ENCODE results near the gene EFNA4.

Gene EFNA4

DNA sequence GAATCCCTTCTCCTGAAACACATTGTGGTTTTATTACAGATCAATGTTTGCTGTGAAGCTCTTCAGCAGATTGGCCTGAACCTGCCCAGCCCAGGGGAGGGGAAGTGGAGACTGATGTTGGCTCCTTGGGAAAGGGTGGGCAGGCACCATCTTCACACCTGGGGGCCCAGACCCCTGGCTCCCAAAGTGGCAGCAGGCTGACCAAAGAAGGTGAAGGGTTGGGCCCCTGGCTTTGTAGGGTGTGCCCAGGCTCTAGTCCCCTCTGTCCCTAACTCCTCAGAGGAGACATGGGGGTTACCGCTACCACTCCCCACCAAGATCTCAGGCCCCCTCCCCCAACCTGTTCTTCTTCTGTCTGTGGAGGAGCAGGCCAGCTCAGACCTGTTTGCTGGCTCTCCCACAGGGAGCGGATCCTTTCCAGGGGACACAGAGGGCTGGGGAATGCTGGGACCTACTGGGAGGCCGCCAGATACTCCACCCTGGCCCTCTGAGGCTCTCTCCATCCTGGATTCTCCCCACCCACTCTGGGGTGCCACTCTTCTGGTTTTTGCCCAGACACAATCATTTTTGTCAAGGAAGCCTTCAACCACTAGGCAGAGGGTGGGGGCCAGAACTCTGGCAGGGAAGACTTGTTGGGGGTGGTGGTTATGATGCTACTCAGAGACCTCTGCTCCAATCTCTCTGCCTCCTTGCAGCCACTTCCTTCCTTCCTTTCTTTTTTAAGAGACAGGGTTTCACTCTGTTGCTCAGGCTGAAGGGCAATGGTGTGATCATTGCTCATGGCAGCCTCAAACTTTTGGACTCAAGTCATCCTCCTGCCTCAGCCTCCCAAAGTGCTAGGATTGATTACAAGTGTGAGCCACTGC lies 10.1 kb downstream of the EFNA4 start:
- DNase-seq (ENCODE audit: low spot score) = no peak

GRCh38 chr1:155075535-155075934 lies 12.0 kb downstream of the EFNA4 start:
- no peak for DNase-seq (ENCODE audit: low spot score)

DNA sequence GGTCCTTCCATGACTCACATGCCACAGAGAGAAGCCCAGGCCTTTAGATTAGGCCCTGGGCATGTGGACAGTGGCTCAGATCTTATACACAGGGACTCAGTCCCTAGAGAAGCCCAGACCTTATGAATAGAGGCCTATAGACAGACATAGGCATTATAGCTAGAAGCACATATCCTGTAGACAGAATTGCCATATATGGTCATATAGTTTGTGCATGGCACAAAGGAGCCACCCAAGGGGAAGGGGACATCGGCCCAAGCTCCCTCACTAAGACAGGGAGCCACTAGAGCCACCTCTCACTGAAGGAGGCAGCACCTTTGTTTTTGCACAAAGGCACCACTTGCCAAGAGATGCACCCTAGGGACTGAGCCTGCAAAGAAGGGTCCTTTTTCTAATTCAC lies 12.8 kb downstream of the EFNA4 start:
- no peak for DNase-seq (ENCODE audit: low spot score)

DNA sequence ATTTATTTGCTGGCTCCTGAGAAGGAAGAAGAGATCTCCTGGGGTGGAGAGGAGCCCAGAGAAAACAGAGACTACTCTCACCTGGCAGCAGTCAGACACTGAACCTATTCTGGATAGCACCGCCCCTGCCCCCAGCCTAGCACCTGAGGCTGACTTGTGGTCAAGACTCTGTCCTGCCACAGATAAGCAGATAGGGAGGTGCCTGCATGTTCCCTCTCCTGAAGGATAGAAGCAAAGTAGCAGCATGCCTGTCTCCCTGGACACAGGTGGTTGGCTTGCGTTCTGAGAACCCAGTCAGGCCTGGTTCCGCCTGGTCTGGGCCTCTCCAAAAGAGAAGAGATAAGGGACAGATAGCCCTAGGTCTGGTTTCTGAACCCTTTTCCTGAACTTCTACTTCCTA lies 13.8 kb downstream of the EFNA4 start:
- no peak for DNase-seq (ENCODE audit: low spot score)

- no peak for DNase-seq (ENCODE audit: low spot score)
These were observed 14.4 kb downstream of the EFNA4 start for GRCh38 chr1:155077758-155078445.

DNA sequence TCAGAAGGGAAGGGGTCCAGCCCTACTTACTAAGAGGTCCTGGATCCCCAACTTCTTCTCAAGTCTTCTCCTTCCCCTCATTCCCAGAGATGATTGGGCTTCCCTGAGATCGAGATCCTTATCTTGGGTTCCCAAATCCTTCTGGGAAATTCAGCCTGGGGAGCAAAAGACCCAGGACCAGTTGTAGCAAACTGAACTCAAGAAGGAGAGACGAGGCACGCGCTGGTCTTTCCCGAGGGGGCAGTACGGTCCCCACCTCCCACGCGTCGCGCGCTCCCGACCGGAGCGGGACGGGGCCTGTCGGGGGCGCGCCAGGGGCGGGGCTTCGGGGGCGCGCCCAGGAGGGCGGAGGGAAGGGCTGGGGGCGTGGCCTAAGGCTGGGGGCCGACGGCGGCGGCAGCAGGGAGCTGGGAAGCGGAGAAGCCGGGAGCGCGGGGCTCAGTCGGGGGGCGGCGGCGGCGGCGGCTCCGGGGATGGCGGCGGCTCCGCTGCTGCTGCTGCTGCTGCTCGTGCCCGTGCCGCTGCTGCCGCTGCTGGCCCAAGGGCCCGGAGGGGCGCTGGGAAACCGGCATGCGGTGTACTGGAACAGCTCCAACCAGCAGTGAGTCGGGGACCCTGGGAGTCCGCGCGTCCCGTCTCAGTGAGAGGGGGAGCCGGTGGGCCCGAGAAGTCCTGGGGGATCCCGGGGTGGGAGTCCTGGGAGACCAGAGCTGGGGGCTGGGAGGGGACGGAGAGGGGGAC lies 15.1 kb downstream of the EFNA4 start, which contains the start of gene EFNA3:
TSS of gene EFNA3 (plus strand) at position 369 of the 741 bp plus-strand sequence. CDS start at position 474, 105 bp downstream.
- peak; percentile 96 for DNase-seq (ENCODE audit: low spot score)

DNA sequence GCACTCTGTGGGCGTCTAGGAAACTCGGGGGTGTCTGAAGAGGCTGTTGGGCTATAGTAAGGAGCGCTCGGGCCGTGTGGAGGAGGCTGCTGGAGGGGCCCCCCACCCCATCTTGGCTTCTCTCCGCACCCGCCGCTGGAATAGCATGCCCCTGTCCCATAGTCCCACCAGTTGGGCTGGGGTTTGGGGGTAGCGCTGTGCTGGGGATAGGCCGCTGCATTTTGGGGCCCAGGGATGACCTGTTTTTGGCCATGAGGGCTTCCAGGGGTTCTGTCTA lies 15.6 kb downstream of the EFNA4 start:
- no peak for DNase-seq (ENCODE audit: low spot score)

DNA sequence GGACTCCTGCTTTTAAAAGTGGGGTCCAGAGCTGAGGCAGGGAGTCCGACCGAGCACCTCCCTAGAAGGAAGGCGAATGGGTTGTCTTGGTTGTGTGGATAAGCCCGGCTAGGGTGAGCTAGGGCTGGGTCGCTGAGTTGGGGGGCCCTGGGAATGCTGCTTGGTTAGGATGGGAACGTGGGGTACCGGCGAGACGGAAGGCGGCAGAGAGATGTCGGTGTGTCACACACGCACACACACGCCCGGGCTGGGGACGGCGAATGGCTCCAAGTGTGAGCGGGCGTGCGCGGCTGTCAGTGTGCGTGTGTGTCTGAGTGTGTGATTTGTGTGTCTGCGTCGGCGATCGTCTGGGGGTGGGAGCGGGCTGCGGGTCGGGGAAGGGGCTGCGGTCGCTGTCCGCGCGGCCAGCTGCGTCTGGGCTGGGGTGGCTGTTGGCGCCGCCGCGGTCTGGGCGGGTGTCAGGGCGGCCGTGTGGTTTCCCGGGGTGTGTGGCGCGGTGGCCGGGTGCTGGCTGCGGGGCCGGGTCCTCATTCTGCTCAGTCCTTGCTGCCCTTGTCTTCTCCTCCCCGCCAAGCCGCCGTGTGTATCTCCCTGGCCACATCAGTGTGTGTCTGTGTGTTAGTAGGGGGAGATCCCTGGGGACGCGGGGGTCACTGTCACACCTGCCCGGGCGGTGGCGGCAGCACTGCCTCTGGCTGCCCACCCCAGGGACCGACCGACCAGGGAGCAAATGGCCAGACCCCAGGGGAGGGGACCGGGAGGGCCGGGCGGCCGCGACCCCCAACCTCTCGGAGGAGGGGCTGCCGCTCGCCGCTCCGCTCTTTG lies 16.2 kb downstream of the EFNA4 start:
- no peak for DNase-seq (ENCODE audit: low spot score)

DNA sequence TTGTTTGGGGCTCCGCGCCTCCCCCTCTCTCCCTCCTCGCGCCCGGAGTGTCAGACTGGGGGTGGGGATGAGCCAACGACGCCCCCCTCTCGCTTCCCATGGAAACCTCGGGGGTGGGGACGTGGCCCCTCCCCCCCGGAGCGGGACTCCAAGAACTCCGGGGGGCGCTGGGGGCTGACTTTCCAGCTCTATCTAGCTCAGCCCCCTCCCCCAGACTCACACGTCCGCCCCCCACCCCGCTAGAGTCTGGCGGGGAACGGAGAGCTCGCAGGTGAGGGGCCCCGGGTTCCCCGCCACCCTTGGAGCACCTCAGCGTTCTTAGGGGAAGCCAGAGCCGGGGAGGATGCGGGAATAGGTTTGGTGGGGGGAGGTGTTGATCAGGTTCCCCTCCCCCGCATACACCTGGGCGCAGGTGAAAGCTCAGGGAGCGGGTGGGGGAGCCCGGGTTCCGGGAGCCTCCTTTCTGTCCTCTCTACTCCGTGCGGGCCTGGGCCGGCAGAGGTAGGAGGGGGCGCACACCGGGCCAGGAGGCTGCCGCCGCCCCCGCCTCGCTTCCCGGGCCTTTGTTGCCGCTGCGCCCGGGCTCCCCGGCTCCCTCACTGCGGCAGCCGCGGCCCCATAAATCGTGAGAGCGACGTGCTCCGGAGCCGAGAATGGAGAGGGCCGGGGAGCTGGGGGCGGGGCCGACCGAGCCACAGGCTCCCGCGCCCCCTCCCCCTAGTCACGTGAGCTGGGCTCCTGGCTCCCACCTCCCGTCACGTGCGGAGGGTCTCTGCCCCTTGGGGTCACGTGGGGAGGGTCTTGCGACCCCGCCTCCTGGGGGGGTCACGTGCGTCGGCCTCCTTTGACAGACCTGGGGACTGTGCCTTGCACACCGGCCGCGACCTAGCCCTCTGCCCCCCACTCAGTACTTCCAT lies 17.0 kb downstream of the EFNA4 start:
- DNase-seq (ENCODE audit: low spot score) = no peak

DNA sequence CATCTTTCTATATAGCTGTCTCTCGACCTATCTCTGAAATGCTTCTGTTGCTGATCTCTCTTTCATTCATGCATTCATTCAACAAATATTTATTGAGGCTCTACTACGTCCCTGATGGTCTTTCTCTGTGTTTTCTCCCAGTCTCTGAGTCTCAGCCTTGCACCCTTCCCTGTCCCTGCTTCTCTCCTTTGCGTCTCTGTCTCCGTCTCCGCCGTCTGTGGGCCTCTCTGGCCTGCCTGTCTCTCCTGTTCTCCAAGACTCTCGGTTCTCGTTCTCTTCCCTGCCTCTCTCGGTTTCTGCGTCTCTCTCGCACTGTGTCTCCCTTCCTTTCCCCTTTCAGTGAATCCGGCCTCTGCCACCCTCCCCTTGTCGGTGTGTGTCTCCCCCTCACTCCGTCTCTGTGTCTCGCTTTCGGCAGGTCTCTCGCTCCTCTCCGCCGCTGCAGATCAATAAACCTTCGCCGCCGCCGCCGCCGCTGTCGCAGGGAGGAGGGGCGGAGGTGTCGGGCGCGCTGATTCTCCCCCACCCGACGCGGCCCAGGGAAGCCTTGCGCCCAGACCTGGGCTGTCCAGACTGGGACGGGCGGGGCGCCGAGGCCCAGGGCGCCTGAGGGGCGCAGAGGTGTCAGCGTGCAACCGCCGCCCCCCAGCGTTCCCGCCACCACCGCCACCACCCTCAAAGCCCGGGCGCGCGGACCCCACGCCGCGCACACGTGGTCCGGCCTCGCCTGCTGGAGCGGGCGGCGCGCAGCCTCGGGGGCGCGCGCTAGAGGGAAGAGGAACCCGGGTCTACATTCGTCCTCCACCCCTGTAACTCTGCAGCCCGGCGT lies 18.1 kb downstream of the EFNA4 start:
- DNase-seq (ENCODE audit: low spot score) = no peak

GRCh38 chr1:155082301-155083051 lies 18.9 kb downstream of the EFNA4 start:
- no peak for DNase-seq (ENCODE audit: low spot score)

DNA sequence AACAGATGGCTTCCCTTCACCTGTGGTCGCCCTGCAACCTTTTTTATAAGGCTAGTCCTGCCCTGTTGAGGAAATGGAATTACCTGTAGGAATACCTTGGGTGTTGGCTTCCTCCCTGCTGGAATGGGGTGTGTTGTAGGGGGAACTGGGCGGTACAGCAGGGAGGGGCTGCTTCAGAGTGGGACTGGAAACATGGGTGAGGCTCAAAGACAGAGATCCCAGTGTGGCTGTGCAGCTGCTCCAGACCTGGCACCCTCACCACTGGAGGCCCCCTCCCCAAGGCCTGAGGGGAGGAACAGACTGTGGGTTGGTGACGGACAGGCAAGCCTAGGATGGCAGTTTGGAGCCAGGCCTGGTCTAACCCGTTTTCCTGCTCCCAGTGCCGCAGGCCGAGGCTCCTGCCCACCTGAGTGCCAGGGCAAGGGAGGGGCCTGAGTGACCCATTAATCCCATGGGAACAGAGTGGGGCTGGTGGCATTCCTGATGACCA lies 19.6 kb downstream of the EFNA4 start:
- no peak for DNase-seq (ENCODE audit: low spot score)

DNA sequence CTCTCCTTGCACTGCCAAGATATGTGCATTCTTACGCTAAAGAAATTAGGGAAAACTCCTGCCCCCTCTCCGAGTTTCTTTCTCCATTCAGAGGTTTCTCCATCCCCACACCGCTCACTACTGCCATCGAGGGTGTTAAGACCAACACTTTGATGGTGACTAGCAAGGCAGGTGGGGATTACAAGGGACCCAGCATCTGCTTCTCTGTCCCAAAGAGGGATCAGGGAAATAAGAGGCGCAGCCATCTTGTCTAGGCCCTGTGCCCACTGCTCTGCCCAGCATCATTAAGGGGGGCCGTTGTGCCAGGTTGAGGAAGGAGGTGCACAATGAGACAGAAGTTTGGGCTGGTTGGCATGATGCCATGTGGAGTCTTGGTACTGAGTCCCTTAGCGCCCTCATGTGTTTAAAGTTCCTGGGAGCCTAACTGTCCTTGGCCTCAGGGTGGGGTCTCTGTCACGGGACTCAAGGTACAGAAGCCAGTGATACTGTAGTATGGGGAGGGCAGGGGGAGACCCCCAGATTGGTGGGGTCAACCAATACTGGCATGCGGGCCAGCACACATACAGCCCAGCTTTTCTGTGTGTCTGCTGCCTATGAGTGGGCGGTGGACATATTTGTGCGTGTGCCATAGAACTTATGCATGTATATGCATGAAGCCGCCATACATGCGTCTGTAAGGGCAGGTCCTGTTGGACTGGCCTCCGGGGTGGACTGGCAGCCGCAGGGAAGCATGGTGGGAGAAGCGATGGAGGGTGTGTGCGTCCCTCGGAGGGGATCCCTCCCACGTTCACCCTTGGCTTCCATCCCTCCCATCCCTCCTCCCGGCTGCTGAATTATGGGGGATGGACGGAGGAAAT lies 20.6 kb downstream of the EFNA4 start:
- no peak for DNase-seq (ENCODE audit: low spot score)

DNA sequence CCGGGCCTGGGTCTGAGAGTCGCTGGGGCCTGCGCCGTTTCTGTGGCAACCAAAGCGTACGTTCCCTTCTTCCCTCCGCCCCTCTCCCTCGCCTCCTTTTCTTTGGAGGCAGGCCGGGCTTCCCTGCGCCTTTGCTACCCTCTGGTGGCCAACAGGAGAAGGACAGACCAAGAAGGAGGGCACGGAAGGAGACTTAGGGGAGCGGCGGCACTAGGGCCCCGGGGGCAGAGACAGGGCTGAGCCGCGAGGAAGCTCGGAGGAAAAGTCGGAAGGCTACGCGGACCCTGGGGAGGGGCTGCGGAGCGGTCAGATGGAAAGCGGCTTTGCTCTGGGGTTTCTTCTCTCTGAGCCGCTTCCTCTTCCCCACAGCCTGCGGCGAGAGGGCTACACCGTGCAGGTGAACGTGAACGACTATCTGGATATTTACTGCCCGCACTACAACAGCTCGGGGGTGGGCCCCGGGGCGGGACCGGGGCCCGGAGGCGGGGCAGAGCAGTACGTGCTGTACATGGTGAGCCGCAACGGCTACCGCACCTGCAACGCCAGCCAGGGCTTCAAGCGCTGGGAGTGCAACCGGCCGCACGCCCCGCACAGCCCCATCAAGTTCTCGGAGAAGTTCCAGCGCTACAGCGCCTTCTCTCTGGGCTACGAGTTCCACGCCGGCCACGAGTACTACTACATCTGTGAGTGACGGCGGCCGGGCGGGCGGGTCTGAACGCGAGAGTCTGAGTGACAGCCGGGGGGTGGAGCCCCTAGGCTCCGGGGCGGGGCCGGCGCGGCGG lies 21.4 kb downstream of the EFNA4 start:
- peak; percentile 98 for DNase-seq (ENCODE audit: low spot score)

- DNase-seq (ENCODE audit: low spot score) = peak; percentile 66
These were observed 22.1 kb downstream of the EFNA4 start for GRCh38 chr1:155085504-155086127.

DNA sequence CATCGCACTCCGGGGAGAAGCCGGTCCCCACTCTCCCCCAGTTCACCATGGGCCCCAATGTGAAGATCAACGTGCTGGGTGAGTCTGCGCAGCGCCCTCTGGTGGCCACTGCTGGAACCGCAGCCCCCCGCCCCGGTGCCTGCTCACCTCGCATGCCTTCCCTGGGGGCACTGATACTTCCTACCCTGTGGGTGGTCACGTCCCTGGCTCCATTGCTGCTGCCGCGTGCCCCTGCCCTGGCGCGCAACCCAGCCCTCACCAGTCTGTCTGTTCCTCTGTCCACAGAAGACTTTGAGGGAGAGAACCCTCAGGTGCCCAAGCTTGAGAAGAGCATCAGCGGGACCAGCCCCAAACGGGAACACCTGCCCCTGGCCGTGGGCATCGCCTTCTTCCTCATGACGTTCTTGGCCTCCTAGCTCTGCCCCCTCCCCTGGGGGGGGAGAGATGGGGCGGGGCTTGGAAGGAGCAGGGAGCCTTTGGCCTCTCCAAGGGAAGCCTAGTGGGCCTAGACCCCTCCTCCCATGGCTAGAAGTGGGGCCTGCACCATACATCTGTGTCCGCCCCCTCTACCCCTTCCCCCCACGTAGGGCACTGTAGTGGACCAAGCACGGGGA lies 22.7 kb downstream of the EFNA4 start:
- DNase-seq (ENCODE audit: low spot score) = peak; percentile 85

Data from GM03348 (cell line).